Suprapubic skin (tissue), 4 donors: ENCODE results near the gene CELF4. TPM values are rescaled to one million over a fixed set of nuclear protein-coding genes. Genes with fewer than 3 reads are reported as not detected.
A peak's percentile ranks its signal among the peaks of the same experiment; 100 is the strongest.

ENCODE experiments used
- DNase-seq, 2 donors: peaks; one replicate each; pipeline ENCODE4 v3.0.0-alpha.2; 2019; ENCODE audit warnings: low spot score in 2 of 2
- H3K27ac ChIP-seq: fragments of 200-600 bp; sonication (generic); one replicate; pipeline ENCODE4 v1.5.1; 2019
- H3K27me3 ChIP-seq: fragments of 200-600 bp; sonication (generic); one replicate; pipeline ENCODE4 v1.5.1; 2019
- H3K36me3 ChIP-seq: fragments of 200-600 bp; sonication (generic); one replicate; pipeline ENCODE4 v1.5.1; 2019
- H3K4me1 ChIP-seq: fragments of 200-600 bp; sonication (generic); one replicate; pipeline ENCODE4 v1.5.1; 2019
- H3K4me3 ChIP-seq: fragments of 200-600 bp; sonication (generic); one replicate; pipeline ENCODE4 v1.5.1; 2019; ENCODE audit warnings: mild to moderate bottlenecking
- H3K9me3 ChIP-seq: fragments of 200-600 bp; sonication (generic); one replicate; pipeline ENCODE4 v1.5.1; 2019
- CTCF ChIP-seq, 2 donors: fragments of 200-600 bp in 1 of 2; fragments of 450-650 bp in 1 of 2; sonication (generic) in 1 of 2; IDR thresholded peaks; one replicate each; pipeline ENCODE4 v1.5.1; 2016 to 2019; ENCODE audit warnings: antibody characterized with exemption in 2 of 2, mild to moderate bottlenecking in 1 of 2, moderate library complexity in 1 of 2
- EP300 ChIP-seq: sonication (generic); formaldehyde crosslinking; IDR thresholded peaks from one replicate; pipeline ENCODE4 v1.6.1; 2017; ENCODE audit warnings: antibody characterized with exemption
- POLR2A ChIP-seq, 2 donors: fragments of 450-650 bp; IDR thresholded peaks; one replicate each; pipeline ENCODE4 v1.6.1; 2017; ENCODE audit warnings: antibody characterized with exemption in 2 of 2, mild to moderate bottlenecking in 2 of 2, moderate library complexity in 2 of 2
- POLR2AphosphoS5 ChIP-seq, 3 donors: sonication (generic); formaldehyde crosslinking; IDR thresholded peaks; one replicate each; pipeline ENCODE4 v1.6.1; 2017; ENCODE audit warnings: antibody characterized with exemption in 3 of 3
- WGBS: methylation state at CpG from one replicate; pipeline ENCODE4 v1.1.5; 2018; 5-methylcytosine and 5-hydroxymethylcytosine counted together
- total RNA-seq, 4 donors: library from RNA; depleted of rRNA; stranded (reverse); fragments of >200 nt; gene quantifications; one replicate each; pipeline ENCODE4 v1.1.0, GENCODE V29; 2016

Gene CELF4
- total RNA-seq, 4 donors from 2014 or later: not detected

GRCh38 chr18:37254973-37255372 is 310.6 kb downstream of the CELF4 start:
- 81% methylated on average over 12 of the region's 12 CpGs for WGBS
- no peak overlapping the region for H3K27ac ChIP-seq
- no peak overlapping the region for H3K4me3 ChIP-seq
- H3K36me3 ChIP-seq: no peaks in the 10 kb centered on the region
- peaks cover 89% of the 10 kb centered on the region for H3K27me3 ChIP-seq
- no peak for DNase-seq
- H3K9me3 ChIP-seq: no peaks in the 10 kb centered on the region
- TF ChIP-seq POLR2A (IDR thresholded peaks at IDR 0.05) (no peak), CTCF (IDR thresholded peaks at IDR 0.05) (no peak), POLR2AphosphoS5 (IDR thresholded peaks at IDR 0.05) (no peak), EP300 (no peak)
- peaks cover 14% of the 10 kb centered on the region for H3K4me1 ChIP-seq

- H3K27me3 ChIP-seq: peaks cover 87% of the 10 kb centered on the region
- no peaks in the 10 kb centered on the region for H3K36me3 ChIP-seq
- peak overlapping the region; percentile 45 for H3K4me3 ChIP-seq
- WGBS: 8% methylated on average over 7 of the region's 49 CpGs
- no peak for DNase-seq
- H3K9me3 ChIP-seq: no peaks in the 10 kb centered on the region
- TF ChIP-seq POLR2A (IDR thresholded peaks at IDR 0.05): no peak
- TF ChIP-seq EP300: no peak
- TF ChIP-seq POLR2AphosphoS5 (IDR thresholded peaks at IDR 0.05): no peak
- no peak for TF ChIP-seq CTCF (IDR thresholded peaks at IDR 0.05)
- H3K27ac ChIP-seq: no peak overlapping the region
- H3K4me1 ChIP-seq: peaks cover 14% of the 10 kb centered on the region
These were observed 311.3 kb downstream of the CELF4 start for GRCh38 chr18:37254236-37254754.

- Histone ChIP-seq H3K27me3 (peaks cover 82% of the 10 kb centered on the region), H3K9me3 (no peaks in the 10 kb centered on the region), H3K36me3 (no peaks in the 10 kb centered on the region), H3K4me1 (peaks cover 14% of the 10 kb centered on the region), H3K4me3 (peak overlapping the region; percentile 45), H3K27ac (no peak overlapping the region)
- TF ChIP-seq CTCF (IDR thresholded peaks at IDR 0.05) (no peak), POLR2A (IDR thresholded peaks at IDR 0.05) (no peak), POLR2AphosphoS5 (IDR thresholded peaks at IDR 0.05) (no peak), EP300 (no peak)
- 28% methylated on average over 13 of the region's 83 CpGs for WGBS
- no peak for DNase-seq
These were observed 312.0 kb downstream of the CELF4 start for GRCh38 chr18:37253394-37254235.

GRCh38 chr18:37252854-37253393 is 312.7 kb downstream of the CELF4 start:
- WGBS: 73% methylated on average over 11 of the region's 12 CpGs
- H3K27ac ChIP-seq: no peak overlapping the region
- no peak for DNase-seq

More at GRCh38 chr18:37252854-37253393, 312.7 kb downstream of the CELF4 start:
- H3K27me3 ChIP-seq: peaks cover 75% of the 10 kb centered on the region
- H3K9me3 ChIP-seq: no peaks in the 10 kb centered on the region
- no peak for TF ChIP-seq POLR2A (IDR thresholded peaks at IDR 0.05)
- TF ChIP-seq CTCF (IDR thresholded peaks at IDR 0.05): no peak
- TF ChIP-seq POLR2AphosphoS5 (IDR thresholded peaks at IDR 0.05): no peak
- no peak for TF ChIP-seq EP300
- no peaks in the 10 kb centered on the region for H3K36me3 ChIP-seq
- no peak overlapping the region for H3K4me3 ChIP-seq
- peaks cover 14% of the 10 kb centered on the region for H3K4me1 ChIP-seq
